Measurements from ENCODE around the gene BRINP2. TPM values are rescaled to one million over a fixed set of nuclear protein-coding genes. Genes with fewer than 3 reads are reported as not detected.

Gene BRINP2
- polyA plus RNA-seq, 2 of the 4 experiments (the other 2 are of a cell fraction) = 0.04 to 0.09 TPM

DNA sequence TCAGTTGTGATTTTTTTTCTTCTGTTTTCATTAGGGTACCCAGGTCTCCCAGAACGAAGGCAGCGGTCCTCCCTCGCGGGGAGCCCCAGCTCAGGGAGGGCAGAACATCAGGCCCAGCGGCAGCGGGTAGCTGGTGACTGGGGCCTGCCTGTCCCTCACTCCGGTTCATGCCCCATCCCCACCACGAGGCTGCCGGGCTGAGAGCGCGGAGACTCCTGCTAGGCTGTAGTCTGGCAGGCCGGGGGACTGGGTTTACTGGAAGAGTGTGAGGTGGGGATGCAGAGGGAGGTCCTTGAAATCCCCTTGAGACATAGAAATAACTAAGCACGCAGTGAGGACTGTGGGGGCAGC, 10.5 kb downstream of the BRINP2 start:
- CTCF ChIA-PET = interaction anchor here (0.6 to 2.4 kb wide), 27 partner anchors 9 to 835 kb away, joined by 3 to 28 read pairs (median 5); partner anchors contain the start of genes ASTN1 and BRINP2

DNA sequence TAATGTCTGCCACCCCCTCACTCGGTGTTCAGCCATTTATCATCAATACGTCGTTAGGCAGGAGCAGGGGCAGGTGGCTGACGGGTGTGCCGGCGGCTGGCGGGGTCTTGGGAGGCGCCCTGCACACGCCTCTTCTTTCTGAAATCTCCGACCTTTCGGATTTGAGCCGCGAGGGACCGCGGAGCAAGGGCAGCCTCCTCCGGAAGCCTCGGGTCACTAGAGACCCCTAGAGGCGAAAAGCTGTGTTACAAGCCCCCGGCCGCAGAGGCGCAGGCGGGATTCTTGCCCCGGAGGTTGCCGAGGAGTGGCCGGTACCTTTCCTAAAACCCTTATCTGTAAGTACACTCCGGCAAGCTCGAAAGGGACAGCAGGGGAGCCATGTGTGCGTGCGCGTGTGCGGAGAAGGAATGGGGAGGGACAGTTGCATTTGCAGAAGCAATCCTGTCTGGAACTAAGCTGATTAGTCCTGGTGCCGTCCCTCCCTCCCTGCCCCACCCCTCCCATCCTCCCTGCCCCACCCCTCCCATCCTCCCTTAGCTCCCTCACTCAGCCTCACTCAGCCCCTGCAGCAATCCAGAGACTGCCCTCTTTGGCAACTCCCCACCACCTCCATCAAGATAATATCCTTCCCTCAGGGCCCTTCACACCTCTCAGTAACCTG, 11.0 kb downstream of the BRINP2 start:
- H3K4me3 ChIP-seq = peak overlapping the region; percentile 38; the same call in 2 of the 3 replicates
- DNase-seq (ENCODE audit: low read depth in 1 of 2, low spot score in 1 of 2) = peak; percentile 65 to 75
- TF ChIP-seq, protein P1, sequence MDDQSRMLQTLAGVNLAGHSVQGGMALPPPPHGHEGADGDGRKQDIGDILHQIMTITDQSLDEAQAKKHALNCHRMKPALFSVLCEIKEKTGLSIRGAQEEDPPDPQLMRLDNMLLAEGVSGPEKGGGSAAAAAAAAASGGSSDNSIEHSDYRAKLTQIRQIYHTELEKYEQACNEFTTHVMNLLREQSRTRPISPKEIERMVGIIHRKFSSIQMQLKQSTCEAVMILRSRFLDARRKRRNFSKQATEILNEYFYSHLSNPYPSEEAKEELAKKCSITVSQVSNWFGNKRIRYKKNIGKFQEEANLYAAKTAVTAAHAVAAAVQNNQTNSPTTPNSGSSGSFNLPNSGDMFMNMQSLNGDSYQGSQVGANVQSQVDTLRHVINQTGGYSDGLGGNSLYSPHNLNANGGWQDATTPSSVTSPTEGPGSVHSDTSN (IDR thresholded peaks at IDR 0.05) = no peak
- no peak for TF ChIP-seq HOXB13 (CRISPR knock-in tag; IDR thresholded peaks at IDR 0.05; ENCODE audit: low read depth)
- no peak for TF ChIP-seq HDAC2 (IDR thresholded peaks at IDR 0.05)
- TF ChIP-seq SMC3 (IDR thresholded peaks at IDR 0.05) = peak; percentile 65
- TF ChIP-seq EP300 (IDR thresholded peaks at IDR 0.05) = no peak
- TF ChIP-seq ZSCAN20 (CRISPR knock-in tag; IDR thresholded peaks at IDR 0.05) = no peak
- TF ChIP-seq ZNF302 (CRISPR knock-in tag; IDR thresholded peaks at IDR 0.05) = no peak
- TF ChIP-seq, protein P2, sequence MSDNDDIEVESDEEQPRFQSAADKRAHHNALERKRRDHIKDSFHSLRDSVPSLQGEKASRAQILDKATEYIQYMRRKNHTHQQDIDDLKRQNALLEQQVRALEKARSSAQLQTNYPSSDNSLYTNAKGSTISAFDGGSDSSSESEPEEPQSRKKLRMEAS (IDR thresholded peaks at IDR 0.05) = 0 out of 2 replicates have a peak, but pooled peaks have one; percentile 27
- TF ChIP-seq TP53 (CRISPR knock-in tag; IDR thresholded peaks at IDR 0.05) = no peak
- no peak for TF ChIP-seq RCOR1 (IDR thresholded peaks at IDR 0.05; ENCODE audit: low read depth, low read length)
- TF ChIP-seq, protein P3, sequence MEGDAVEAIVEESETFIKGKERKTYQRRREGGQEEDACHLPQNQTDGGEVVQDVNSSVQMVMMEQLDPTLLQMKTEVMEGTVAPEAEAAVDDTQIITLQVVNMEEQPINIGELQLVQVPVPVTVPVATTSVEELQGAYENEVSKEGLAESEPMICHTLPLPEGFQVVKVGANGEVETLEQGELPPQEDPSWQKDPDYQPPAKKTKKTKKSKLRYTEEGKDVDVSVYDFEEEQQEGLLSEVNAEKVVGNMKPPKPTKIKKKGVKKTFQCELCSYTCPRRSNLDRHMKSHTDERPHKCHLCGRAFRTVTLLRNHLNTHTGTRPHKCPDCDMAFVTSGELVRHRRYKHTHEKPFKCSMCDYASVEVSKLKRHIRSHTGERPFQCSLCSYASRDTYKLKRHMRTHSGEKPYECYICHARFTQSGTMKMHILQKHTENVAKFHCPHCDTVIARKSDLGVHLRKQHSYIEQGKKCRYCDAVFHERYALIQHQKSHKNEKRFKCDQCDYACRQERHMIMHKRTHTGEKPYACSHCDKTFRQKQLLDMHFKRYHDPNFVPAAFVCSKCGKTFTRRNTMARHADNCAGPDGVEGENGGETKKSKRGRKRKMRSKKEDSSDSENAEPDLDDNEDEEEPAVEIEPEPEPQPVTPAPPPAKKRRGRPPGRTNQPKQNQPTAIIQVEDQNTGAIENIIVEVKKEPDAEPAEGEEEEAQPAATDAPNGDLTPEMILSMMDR (IDR thresholded peaks at IDR 0.05) = peak; percentile 72
- TF ChIP-seq RAD21 (conservative IDR thresholded peaks at IDR 0.05 in 1 of 2, IDR thresholded peaks at IDR 0.05 in 1 of 2) = peak; percentile 73 to 78
- TF ChIP-seq BHLHE40 (IDR thresholded peaks at IDR 0.05; ENCODE audit: low read depth, low read length) = no peak
- peak; percentile 94 to 99 for ATAC-seq
- 0 out of 3 replicates have a peak, but pooled peaks cover 3% of the 10 kb centered on the region for H3K4me1 ChIP-seq
- 0% methylated on average over 13 of the region's 32 CpGs for WGBS (ENCODE audit: missing lambda C conversion rate)
- 0 out of 6 replicates have a peak overlapping the region, but pooled peaks of 1 of the 2 experiments have one; percentile 48 for H3K27ac ChIP-seq
- no peaks in the 10 kb centered on the region; the same call in 2 of the 3 replicates for H3K9me3 ChIP-seq
- FAIRE-seq = no peak
- ChIA-PET CTCF (interaction anchor here (0.6 to 2.4 kb wide), 34 partner anchors 10 to 834 kb away, joined by 3 to 28 read pairs (median 4); partner anchors contain the start of genes ASTN1 and BRINP2), POLR2A (no interaction called here)
- H3K4me2 ChIP-seq = peak overlapping the region; percentile 93

More for the DNA sequence above, 10.5 kb downstream of the BRINP2 start:
- POLR2A ChIA-PET = no interaction called here
- Histone ChIP-seq H3K4me1 (0 out of 3 replicates have a peak, but pooled peaks cover 3% of the 10 kb centered on the region), H3K27ac (0 out of 6 replicates have a peak overlapping the region, but pooled peaks of 1 of the 2 experiments have one; percentile 23), H3K9me3 (no peaks in the 10 kb centered on the region; the same call in 2 of the 3 replicates), H3K4me3 (peak overlapping the region; percentile 38; the same call in 2 of the 3 replicates), H3K4me2 (peak overlapping the region; percentile 93)
- TF ChIP-seq HMGXB4 (CRISPR knock-in tag; IDR thresholded peaks at IDR 0.05; ENCODE audit: borderline replicate concordance) (no peak), MYC (IDR thresholded peaks at IDR 0.05; ENCODE audit: borderline replicate concordance, low read length) (no peak), CEBPB (IDR thresholded peaks at IDR 0.05) (no peak), RARB (CRISPR knock-in tag; IDR thresholded peaks at IDR 0.05) (no peak), ZSCAN20 (CRISPR knock-in tag; IDR thresholded peaks at IDR 0.05) (no peak)
- TF ChIP-seq, protein P4, sequence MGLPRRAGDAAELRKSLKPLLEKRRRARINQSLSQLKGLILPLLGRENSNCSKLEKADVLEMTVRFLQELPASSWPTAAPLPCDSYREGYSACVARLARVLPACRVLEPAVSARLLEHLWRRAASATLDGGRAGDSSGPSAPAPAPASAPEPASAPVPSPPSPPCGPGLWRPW (IDR thresholded peaks at IDR 0.05) = no peak
- 53% methylated on average over 12 of the region's 13 CpGs for WGBS (ENCODE audit: missing lambda C conversion rate)
- FAIRE-seq (no peak), ATAC-seq (peak; percentile 35 to 47; a peak in 4 of 6 replicates), DNase-seq (ENCODE audit: low read depth in 1 of 2, low spot score in 1 of 2) (no peak)

Data from A549 (cell line).